Sciatic nerve (tissue), 2 donors: Measurements from ENCODE around the gene SLC22A4. TPM values are rescaled to one million over a fixed set of nuclear protein-coding genes. Genes with fewer than 3 reads are reported as not detected.

Experiments used
- ATAC-seq: fragments of 200-7000 bp; cut with Tn5 transposase; one replicate; pipeline ENCODE4 v1.9.1; 2020; ENCODE audit warnings: mild to moderate bottlenecking, moderate library complexity
- DNase-seq: peaks from one replicate; pipeline ENCODE4 v3.0.0-alpha.2; 2020; ENCODE audit warnings: low spot score
- intact Hi-C: fragments of 100-400 bp; cut with DNase I; formaldehyde crosslinking; loops from one replicate; pipeline ENCODE4 v1.14.2; 2022
- microRNA-seq: library from miRNA; unstranded; fragments of <30 nt; microRNA quantifications from one replicate; pipeline ENCODE4 v1.2.0, GENCODE V29; 2020
- total RNA-seq: library from RNA; stranded (reverse); fragmentation: NEBNext Ultra II Directional; extraction: Animal tissue kit (Norgen Biotek cat#: 25700); gene quantifications from one replicate; pipeline ENCODE4 v1.2.1, GENCODE V29; 2021
- donor health status: DM: no; HTN: no; CAD: no.
- donor health status: DM: no; HTN: no; CAD: no.

Gene SLC22A4
- total RNA-seq, 1 donor from 2014 or later = 5.7 TPM

DNA sequence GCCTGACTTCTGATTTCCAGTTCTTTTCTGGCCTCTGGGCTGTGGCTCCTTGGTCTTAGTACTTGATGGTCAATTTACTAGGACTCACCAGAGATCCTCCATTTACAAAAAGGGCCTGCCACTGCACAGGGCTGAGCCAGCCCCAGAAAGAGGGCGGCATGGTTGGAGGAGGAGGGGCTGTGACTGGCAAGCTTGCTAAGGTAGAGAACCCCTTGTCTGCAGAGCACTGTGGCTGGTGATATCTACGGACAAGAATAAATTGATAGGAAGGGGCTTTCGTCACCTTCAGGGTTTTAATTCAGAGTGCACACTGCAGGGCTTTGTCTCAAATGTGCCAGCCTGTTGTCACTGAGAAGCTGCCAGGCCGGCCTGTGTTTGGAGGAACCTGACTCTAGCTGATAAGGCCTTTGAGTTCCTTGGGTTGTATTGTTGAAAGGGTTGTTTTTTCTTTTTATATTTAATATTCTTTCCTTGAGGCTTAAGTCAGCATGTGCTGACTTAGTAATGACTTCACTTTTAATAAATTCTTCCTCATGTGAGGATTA is 90.4 kb downstream of the SLC22A4 start:
- no peak for ATAC-seq
- intact Hi-C loops = no loop called here
- no peak for DNase-seq

DNA sequence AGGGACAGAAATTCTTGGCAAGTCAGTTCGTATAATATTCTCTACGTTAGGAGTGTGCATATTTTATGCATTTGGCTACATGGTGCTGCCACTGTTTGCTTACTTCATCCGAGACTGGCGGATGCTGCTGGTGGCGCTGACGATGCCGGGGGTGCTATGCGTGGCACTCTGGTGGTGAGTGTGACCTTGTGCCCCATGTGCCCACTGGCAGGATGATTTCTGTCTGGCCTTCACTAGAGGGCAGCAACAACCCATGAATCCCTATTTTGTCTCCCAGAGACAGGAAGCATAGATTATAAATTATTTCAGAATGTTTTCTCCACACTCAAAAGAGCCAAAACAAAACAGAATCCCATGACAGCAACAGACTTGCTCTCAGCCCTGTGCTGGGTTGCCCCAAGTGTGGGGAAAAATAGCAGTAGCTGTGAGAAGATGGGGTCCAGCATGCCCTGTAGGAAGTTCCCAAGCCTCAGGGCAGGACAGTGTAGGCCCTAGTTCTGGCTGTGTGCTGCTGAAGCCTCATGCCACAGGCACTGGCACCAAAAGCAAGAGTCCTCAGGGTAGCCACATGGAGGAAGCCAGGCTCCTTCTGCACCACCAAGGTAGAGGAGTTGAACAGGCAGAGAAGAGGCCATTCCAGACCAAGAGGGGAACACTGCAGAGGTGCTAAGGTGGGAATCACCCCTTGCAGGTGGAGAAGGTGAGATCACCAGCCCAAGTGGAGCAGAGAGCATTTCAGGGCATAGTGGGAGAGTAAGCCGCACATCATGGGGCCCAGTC is 91.3 kb downstream of the SLC22A4 start:
- ATAC-seq (peak; percentile 65), DNase-seq (no peak)
- intact Hi-C loops = loop anchor here (1.0 kb wide), 1 partner anchor 116 kb away; no protein-coding TSS in a partner anchor

DNA sequence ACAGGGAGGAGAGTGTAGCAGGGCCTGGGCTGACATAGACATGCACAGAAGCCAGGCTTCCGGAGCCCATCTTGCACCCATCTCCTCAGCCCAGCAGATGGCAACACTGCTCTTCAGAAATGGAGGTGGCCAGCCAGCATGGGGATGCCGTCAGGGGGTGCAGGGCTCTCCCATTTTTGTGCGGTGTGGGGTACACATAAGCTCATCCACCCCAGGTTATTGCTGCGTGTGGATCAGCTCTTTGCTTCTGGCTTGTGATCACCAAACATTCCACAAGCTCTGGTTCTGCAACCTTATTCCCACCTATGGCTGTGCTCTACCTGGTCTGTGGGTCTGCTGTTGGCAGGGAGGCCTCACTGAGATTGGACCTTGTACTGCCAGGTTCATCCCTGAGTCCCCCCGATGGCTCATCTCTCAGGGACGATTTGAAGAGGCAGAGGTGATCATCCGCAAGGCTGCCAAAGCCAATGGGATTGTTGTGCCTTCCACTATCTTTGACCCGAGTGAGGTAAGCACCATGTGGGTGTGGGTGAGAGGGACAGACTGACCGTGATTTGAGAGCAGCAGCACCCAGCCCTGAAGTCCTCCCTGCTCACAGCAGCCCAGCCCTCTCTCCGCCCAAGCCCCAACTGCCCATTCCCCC is 92.6 kb downstream of the SLC22A4 start:
- peak; percentile 85 for ATAC-seq
- intact Hi-C loops = loop anchor here (1.0 kb wide), 1 partner anchor 115 kb away; no protein-coding TSS in a partner anchor
- DNase-seq = peak; percentile 80

DNA sequence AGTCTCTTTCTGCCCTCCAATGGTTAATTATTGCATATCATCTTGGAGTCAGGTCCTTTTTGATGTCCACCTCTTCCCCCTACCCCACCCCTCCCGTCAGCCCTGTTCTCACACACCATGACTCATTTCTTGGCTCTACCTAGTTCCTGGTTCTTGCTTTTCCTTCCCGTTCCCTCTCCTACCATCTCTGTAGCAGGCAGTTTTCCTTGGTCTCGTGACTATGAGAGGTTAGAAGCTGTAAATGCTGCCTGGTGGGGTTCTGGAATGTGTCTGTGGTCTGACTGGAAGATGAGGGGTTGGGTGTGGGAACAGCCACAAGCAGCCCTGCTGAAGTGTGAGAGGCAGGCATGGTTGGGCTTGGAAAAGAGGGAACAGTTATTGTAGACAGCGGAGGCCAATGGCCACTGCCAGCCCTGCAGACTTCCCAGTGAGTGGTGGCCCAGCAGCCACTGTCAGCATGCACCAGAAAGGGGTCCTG is 93.5 kb downstream of the SLC22A4 start:
- ATAC-seq (peak; percentile 88), DNase-seq (no peak)
- intact Hi-C loops = no loop called here

DNA sequence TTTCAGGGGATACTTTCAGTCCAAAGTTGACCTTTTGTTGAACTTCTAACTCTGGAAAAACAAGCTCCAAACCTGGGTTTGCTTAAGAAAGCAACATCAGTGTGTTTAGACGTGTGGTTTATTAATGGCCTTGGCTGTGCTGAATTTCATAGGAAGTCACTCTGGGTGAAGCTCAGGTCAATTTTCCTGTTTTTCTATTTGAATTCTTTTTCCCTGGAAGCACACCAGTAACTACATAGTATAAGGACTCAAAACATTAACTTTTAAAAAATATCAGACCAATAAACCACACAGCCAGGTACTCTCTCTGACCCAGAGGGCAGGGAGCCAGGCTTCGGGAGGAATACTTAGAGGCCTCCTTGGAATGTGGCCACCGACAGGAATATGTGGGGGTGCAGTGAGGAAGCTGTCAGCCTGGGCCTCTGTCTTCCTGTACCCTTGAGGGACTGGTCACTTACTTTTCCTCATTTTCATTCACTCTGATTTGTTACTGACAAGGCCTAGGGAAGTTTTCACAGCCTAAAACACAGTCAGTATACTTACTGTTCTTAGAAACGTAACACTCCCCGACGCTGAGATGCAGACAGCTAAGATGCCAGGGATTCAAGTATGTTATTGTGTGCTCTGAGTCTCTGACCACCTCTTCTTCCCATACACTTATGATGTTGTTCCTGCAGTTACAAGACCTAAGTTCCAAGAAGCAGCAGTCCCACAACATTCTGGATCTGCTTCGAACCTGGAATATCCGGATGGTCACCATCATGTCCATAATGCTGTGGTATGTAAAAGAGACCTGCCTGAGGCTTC is 94.3 kb downstream of the SLC22A4 start:
- intact Hi-C loops = no loop called here
- DNase-seq (no peak), ATAC-seq (peak; percentile 61)

DNA sequence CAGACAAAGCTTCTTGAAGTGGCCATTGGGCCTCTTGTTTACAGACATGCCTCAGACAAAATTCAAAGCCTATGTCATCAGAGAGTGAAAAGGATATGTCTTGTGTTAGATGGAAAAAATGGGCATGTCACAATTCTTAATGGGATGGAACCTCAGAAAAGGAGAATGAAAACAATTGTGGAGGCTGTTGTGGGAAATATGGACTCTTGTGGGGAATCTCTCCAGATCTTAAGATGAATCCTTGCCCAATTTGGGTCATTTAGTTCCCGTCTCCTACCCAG is 94.8 kb downstream of the SLC22A4 start:
- ATAC-seq (no peak), DNase-seq (no peak)
- intact Hi-C loops = no loop called here

DNA sequence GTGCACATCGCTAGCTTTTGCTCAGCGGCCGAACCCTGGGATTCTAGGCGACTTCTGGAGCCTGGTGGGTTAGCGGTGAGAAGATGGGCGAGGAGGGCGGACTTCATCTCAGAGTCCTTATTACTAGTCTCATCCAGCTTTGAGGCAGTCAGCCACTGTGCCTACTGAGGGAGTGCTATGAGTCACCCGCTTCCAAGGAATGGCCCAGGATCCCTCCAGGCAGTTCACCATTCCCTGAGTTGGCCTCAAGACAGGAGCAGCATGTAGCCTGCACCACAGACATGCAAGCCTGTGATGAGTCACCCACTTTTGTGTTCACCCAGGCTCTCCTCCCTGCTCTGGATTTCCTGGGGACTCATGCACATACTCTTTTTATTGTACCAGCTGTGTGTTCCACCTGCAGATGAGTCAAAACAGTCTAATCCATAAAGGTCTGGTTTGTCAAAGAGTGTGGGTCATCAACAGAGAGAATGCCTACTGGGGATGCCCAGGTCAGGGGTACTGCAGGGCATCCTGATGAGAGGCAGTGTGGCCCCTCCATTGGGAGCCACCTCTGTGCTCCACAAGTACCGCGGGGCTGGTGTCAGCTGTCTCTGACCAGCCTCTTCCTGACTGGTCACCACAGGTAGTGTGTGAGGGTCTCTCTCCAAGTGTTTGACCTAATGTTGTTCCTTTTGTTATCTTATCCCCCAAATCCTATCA is 95.5 kb downstream of the SLC22A4 start:
- ATAC-seq (peak; percentile 5), DNase-seq (no peak)
- intact Hi-C loops = no loop called here

DNA sequence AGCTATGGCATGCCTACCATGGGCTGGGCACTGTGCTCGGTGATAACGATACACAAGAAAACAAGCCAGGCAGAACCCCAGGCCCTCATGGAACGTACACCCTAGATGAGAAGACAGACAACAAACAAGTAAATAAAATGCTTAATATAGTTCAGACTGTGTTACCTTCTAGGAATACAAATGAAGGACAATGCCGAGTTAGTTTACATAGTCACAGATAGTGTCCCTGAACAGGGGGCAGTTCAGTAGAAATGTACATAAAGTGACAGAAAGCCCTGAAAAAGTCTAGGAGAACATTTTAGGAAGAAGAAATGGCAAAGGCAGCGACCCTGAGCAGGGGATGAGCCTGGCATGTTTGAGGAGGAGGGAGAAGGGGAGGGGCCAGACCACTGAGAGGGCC is 97.1 kb downstream of the SLC22A4 start:
- intact Hi-C loops = no loop called here
- DNase-seq (no peak), ATAC-seq (no peak)

DNA sequence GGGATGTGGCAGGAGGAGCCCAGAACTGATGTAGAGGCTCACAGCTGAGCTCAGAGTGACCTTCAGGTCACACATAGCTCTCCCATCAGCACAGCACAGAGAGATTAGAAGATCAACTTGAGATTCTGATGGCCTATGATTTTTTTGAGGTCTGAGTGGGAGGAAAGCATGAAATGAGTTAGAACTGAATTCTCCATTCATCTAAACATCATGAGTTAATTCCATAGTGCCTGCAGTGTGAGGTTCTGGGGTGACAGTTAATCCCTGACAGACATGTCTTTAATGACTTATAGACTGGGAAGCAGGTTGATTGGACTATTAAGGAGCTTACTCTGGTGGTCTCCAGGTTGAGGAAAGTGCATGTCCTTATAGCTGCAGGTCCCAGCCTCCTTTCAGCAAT is 97.7 kb downstream of the SLC22A4 start:
- ATAC-seq (no peak), DNase-seq (no peak)
- intact Hi-C loops = no loop called here

DNA sequence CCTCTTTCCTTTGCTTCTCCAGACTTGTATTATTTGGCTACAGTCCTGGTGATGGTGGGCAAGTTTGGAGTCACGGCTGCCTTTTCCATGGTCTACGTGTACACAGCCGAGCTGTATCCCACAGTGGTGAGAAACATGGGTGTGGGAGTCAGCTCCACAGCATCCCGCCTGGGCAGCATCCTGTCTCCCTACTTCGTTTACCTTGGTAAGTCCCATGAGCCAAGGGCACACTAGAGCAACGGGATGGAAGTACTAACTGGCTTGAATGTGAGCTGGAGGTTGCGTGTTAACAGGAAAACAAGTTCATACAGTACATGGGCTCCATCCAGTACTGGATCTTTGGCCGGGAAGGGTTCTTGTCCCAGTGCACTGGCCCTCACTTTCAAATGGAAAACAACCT is 98.2 kb downstream of the SLC22A4 start:
- DNase-seq = no peak
- ATAC-seq = no peak
- intact Hi-C loops = no loop called here

DNA sequence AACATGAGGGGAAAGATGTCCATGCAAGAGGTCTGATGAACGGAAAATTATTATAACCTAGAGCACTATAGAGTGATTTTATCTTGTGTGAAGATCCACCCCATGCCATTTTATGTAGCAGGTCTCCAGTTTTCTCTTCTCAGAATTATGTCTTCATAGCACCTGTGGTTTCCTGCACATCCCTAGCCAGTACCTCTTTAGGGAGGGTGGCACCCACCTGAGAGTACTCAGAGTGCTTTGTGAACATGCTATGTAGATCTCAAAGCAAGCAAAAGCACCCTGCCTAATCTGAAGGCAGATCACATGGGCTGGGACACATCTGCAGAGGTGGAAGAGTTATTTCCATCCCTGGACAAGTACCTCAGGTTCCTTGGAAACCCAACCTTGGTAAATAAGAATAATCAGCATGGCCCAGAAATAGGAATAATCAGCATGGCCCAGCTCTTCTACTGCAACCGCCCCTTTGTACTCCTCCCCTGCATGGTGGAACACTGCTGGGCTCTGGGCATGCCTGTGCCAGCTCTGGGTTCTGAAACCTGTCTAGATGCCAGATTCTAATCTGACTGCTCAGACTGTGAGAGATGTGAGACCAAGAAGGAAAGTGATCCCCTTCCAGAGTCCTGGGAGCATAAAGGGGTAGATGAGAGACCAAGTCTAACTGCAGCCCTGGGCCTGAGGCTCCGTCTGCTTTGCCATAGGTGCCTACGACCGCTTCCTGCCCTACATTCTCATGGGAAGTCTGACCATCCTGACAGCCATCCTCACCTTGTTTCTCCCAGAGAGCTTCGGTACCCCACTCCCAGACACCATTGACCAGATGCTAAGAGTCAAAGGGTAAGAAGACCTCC is 99.0 kb downstream of the SLC22A4 start:
- intact Hi-C loops = no loop called here
- DNase-seq = no peak
- no peak for ATAC-seq

Small RNAs within 50 kb of the gene (microRNA-seq; reads per million reads assigned to microRNA genes)
- gene MIR3936 = not detected

Other genes with a start within 250 kb of the SLC22A4 start
- gene IL3, start 233.7 kb upstream of the SLC22A4 start, total RNA-seq = not detected
- gene CSF2, start 220.6 kb upstream of the SLC22A4 start, total RNA-seq = not detected
- 26.9 TPM for gene P4HA2, start 66.5 kb upstream of the SLC22A4 start, total RNA-seq
- 50.2 TPM for gene PDLIM4, start 36.7 kb upstream of the SLC22A4 start, total RNA-seq
- 16.0 TPM for gene SLC22A5, start 75.3 kb downstream of the SLC22A4 start, total RNA-seq
- 52.2 TPM for gene IRF1, start 196.4 kb downstream of the SLC22A4 start, total RNA-seq
- gene IL5, start 249.1 kb downstream of the SLC22A4 start, total RNA-seq = not detected